Upper lobe of right lung (tissue), 1 donor: ENCODE measurements around the gene FN1. TPM values are rescaled to one million over a fixed set of nuclear protein-coding genes. Genes with fewer than 3 reads are reported as not detected.

Experiments used
- ATAC-seq: fragments of 200-7000 bp; cut with Tn5 transposase; one replicate; pipeline ENCODE4 v1.9.1; 2020; ENCODE audit warnings: mild to moderate bottlenecking, moderate library complexity
- DNase-seq: peaks from one replicate; pipeline ENCODE4 v3.0.0-alpha.2; 2020
- H3K27ac ChIP-seq: fragments of 200-600 bp; one replicate; pipeline ENCODE4 v1.8.0; 2022
- H3K27me3 ChIP-seq: fragments of 200-600 bp; one replicate; pipeline ENCODE4 v1.8.0; 2022; ENCODE audit warnings: mild to moderate bottlenecking
- H3K36me3 ChIP-seq: fragments of 200-600 bp; one replicate; pipeline ENCODE4 v1.8.0; 2022
- H3K4me1 ChIP-seq: fragments of 200-600 bp; one replicate; pipeline ENCODE4 v1.8.0; 2022
- H3K4me3 ChIP-seq: fragments of 200-600 bp; one replicate; pipeline ENCODE4 v1.8.0; 2022; ENCODE audit warnings: mild to moderate bottlenecking
- H3K9me3 ChIP-seq: fragments of 200-600 bp; one replicate; pipeline ENCODE4 v1.8.0; 2022
- intact Hi-C: fragments of 100-400 bp; cut with DNase I; formaldehyde crosslinking; loops from one replicate; pipeline ENCODE4 v1.11.0; 2022
- total RNA-seq: library from RNA; stranded (reverse); fragmentation: NEBNext Ultra II Directional; extraction: Animal tissue kit (Norgen Biotek cat#: 25700); gene quantifications from one replicate; pipeline ENCODE4 v1.2.1, GENCODE V29; 2021
- TF ChIP-seq, protein P1 (sequence below): fragments of 200-600 bp; IDR thresholded peaks from one replicate; pipeline ENCODE4 v1.8.0; 2022; ENCODE audit warnings: antibody characterized with exemption
- donor health status: DM: no; HTN: yes; CAD: no; lungs with severe emphysema.

Gene FN1
- total RNA-seq, 1 donor from 2014 or later: 955 TPM

DNA sequence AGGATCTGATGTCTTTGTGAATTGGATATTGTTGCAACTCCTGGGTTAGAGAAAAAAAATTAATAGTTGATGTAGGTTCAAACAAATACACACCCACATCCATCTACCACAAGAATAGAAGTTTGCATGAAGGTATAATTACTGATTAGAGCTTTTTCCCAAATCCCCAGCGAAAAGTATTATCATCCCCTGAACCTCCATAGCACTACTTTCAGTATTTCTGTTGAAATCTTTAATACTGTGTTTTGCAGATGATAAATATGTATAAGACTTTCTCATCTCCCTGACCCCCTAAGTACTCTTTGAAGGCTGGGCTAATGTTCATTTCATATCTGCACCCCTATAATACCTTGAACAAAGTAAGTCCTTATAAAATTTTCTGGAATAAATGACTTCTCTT is 6.4 kb downstream of the FN1 start:
- DNase-seq: no peak
- H3K27ac ChIP-seq: no peak overlapping the region
- TF ChIP-seq, protein P1, sequence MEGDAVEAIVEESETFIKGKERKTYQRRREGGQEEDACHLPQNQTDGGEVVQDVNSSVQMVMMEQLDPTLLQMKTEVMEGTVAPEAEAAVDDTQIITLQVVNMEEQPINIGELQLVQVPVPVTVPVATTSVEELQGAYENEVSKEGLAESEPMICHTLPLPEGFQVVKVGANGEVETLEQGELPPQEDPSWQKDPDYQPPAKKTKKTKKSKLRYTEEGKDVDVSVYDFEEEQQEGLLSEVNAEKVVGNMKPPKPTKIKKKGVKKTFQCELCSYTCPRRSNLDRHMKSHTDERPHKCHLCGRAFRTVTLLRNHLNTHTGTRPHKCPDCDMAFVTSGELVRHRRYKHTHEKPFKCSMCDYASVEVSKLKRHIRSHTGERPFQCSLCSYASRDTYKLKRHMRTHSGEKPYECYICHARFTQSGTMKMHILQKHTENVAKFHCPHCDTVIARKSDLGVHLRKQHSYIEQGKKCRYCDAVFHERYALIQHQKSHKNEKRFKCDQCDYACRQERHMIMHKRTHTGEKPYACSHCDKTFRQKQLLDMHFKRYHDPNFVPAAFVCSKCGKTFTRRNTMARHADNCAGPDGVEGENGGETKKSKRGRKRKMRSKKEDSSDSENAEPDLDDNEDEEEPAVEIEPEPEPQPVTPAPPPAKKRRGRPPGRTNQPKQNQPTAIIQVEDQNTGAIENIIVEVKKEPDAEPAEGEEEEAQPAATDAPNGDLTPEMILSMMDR: no peak
- ATAC-seq: no peak
- H3K9me3 ChIP-seq: no peaks in the 10 kb centered on the region
- no peak overlapping the region for H3K4me3 ChIP-seq
- H3K4me1 ChIP-seq: peaks cover 5% of the 10 kb centered on the region
- intact Hi-C loops: no loop called here
- no peaks in the 10 kb centered on the region for H3K27me3 ChIP-seq
- peaks cover 31% of the 10 kb centered on the region for H3K36me3 ChIP-seq

DNA sequence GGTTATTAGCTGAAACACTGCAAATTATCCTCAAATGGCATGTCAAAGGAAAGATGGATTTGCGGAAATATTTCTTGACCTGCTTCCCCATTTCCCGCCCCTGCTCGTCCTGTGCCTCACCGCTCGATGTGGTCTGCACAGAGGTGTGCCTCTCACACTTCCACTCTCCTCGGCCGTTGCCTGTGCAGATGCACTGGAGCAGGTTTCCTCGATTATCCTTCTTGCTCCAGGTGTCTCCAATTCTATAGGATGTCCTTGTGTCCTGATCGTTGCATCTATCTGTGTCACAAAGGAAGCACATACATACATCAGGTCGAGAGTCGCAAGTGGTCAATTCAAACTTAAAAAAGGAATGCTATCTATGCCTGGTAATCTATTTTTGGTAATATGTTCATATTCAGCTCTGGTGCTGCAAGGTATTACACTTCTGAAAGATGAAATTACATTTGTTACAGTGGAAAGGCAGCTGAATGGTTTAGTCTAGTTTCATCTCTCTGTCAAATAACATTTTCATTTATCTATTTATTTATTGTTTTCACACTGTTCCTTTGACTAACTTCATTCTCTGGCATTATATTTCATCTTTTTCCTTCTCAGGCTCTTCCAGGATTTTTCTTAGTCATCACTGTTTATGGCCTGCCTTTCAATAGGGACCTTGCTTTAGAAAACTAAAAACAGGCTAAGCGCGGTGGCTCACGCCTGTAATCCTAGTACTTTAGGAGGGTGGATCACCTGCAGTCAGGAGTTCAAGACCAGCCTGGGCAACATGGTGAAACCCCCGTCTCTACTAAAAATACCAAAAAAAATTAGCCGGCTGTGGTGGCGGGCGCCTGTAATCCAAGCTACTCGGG is 7.6 kb downstream of the FN1 start:
- intact Hi-C loops: no loop called here

DNA sequence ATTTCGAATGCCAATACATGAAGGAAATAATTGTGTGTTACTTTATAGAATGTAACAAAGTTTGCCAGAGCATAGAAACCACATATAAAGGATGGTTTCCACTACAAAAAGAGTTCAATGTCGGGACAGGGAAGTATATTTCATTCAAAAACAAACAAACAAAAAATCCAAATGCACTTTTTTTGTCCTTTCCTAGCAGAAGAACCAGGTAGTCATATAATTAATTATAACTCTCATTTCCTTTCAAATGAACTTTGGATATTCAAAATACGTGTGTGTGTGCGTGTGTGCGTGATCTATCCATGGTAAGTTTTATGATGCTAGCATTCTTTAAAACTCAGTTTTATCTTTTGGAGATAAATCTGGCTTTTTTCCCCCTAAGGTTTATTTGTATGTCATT is 8.3 kb downstream of the FN1 start:
- intact Hi-C loops: no loop called here

More for the DNA sequence above, 7.6 kb downstream of the FN1 start:
- Histone ChIP-seq H3K27me3 (no peaks in the 10 kb centered on the region), H3K9me3 (no peaks in the 10 kb centered on the region), H3K36me3 (peaks cover 35% of the 10 kb centered on the region), H3K4me3 (no peak overlapping the region), H3K4me1 (peaks cover 5% of the 10 kb centered on the region), H3K27ac (no peak overlapping the region)
- no peak for ATAC-seq
- TF ChIP-seq, protein P1: no peak
- DNase-seq: no peak

DNA sequence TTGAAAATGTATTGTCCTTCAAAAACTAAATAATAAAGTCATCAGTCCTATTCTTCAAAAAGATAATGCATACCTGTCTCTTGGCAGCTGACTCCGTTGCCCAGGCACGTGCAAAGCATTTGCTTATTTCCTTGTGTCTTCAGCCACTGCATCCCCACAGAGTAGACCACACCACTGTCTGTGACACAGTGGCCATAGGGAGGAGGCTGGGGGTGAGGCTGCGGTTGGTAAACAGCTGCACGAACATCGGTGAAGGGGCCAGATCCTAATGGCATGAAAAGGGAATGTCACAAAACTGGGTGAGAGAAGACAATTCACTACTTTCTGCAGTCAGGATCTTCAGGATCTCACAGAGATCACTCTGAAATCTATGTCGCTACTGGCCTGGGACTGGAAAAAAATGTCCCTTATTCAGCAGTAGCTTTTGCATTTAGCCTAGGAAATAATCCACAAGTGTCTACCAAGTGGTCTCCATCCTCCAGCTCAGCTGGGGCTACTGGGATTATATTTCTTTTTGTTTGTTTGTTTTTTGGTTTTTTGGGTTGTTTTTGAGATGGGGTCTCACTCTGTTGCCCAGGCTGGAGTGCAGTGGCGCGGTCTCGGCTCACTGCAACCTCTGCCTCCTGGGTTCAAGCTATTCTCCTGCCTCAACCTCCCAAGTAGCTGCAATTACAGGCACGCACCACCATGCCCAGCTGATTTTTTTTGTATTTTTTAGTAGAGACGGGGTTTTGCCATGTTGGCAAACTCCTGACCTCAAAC is 10.7 kb downstream of the FN1 start:
- Histone ChIP-seq H3K27ac (no peak overlapping the region), H3K36me3 (peaks cover 53% of the 10 kb centered on the region), H3K4me1 (peaks cover 1% of the 10 kb centered on the region), H3K9me3 (no peaks in the 10 kb centered on the region), H3K27me3 (no peaks in the 10 kb centered on the region), H3K4me3 (no peak overlapping the region)
- DNase-seq (no peak), ATAC-seq (no peak)
- TF ChIP-seq, protein P1: no peak
- intact Hi-C loops: no loop called here

More for the DNA sequence above, 8.3 kb downstream of the FN1 start:
- no peaks in the 10 kb centered on the region for H3K9me3 ChIP-seq
- no peaks in the 10 kb centered on the region for H3K27me3 ChIP-seq
- TF ChIP-seq, protein P1: no peak
- ATAC-seq: no peak
- peaks cover 37% of the 10 kb centered on the region for H3K36me3 ChIP-seq
- no peak overlapping the region for H3K4me3 ChIP-seq
- H3K27ac ChIP-seq: no peak overlapping the region
- no peak for DNase-seq
- peaks cover 5% of the 10 kb centered on the region for H3K4me1 ChIP-seq

DNA sequence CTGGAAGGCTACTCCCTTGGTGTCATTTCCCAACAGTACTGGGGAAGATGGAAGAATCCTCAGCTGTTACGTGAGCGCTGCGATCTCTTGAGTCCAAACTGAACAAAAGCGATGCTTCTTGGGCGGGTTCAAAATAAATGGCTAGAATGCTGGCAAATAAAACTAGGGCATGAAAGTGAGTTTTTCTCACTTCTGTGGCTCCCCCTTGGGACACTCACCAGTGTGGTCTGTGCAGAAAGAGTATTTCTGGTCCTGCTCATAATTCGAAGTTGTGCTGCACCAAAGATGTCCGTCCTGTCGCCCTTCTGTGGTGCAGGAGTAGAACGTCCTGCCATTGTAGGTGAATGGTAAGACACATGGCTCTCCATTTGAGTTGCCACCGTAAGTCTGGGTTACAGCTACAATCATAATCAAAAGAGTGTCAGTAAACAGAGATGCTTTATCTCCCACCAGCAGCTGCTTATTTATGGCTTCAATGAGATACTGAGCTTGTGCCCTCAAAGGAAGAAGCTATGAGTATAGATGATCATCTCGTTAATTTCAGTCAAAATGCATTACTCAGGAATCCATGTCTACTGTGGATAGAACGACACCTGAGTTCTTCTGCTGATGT is 11.8 kb downstream of the FN1 start:
- ATAC-seq (no peak), DNase-seq (no peak)
- H3K36me3 ChIP-seq: peaks cover 52% of the 10 kb centered on the region
- H3K4me3 ChIP-seq: no peak overlapping the region
- H3K4me1 ChIP-seq: no peaks in the 10 kb centered on the region
- intact Hi-C loops: no loop called here
- no peaks in the 10 kb centered on the region for H3K9me3 ChIP-seq
- TF ChIP-seq, protein P1: no peak
- H3K27ac ChIP-seq: no peak overlapping the region
- no peaks in the 10 kb centered on the region for H3K27me3 ChIP-seq
